Measurements from ENCODE around the gene PTPRG.

Gene PTPRG

GRCh38 chr3:61922118-61922517 lies 360.7 kb downstream of the PTPRG start:
- Histone ChIP-seq H3K4me1 (ENCODE audit: control insufficient read depth, insufficient read depth, low read length) (no peaks in the 10 kb centered on the region), H3K4me3 (ENCODE audit: low read length) (no peak overlapping the region), H3K36me3 (ENCODE audit: control insufficient read depth, insufficient read depth, low read length) (no peaks in the 10 kb centered on the region), H3K27me3 (ENCODE audit: control insufficient read depth, insufficient read depth, low read length) (no peaks in the 10 kb centered on the region), H3K9ac (ENCODE audit: low read length) (no peak overlapping the region), H3K9me3 (ENCODE audit: control insufficient read depth, low read length) (no peaks in the 10 kb centered on the region)

- Histone ChIP-seq H3K4me1 (ENCODE audit: control insufficient read depth, insufficient read depth, low read length) (peaks cover 3% of the 10 kb centered on the region), H3K9ac (ENCODE audit: low read length) (no peak overlapping the region)
These were observed 362.8 kb downstream of the PTPRG start for GRCh38 chr3:61924090-61924735.

GRCh38 chr3:61924991-61925390 lies 363.6 kb downstream of the PTPRG start:
- Histone ChIP-seq H3K9me3 (ENCODE audit: control insufficient read depth, low read length) (no peaks in the 10 kb centered on the region), H3K27me3 (ENCODE audit: control insufficient read depth, insufficient read depth, low read length) (no peaks in the 10 kb centered on the region), H3K36me3 (ENCODE audit: control insufficient read depth, insufficient read depth, low read length) (no peaks in the 10 kb centered on the region), H3K4me1 (ENCODE audit: control insufficient read depth, insufficient read depth, low read length) (peaks cover 3% of the 10 kb centered on the region), H3K9ac (ENCODE audit: low read length) (no peak overlapping the region), H3K4me3 (ENCODE audit: low read length) (no peak overlapping the region)

More at GRCh38 chr3:61924090-61924735, 362.8 kb downstream of the PTPRG start:
- H3K9me3 ChIP-seq (ENCODE audit: control insufficient read depth, low read length): no peaks in the 10 kb centered on the region
- H3K4me3 ChIP-seq (ENCODE audit: low read length): no peak overlapping the region
- no peaks in the 10 kb centered on the region for H3K36me3 ChIP-seq (ENCODE audit: control insufficient read depth, insufficient read depth, low read length)
- no peaks in the 10 kb centered on the region for H3K27me3 ChIP-seq (ENCODE audit: control insufficient read depth, insufficient read depth, low read length)

- no peak overlapping the region for H3K4me3 ChIP-seq (ENCODE audit: low read length)
- no peaks in the 10 kb centered on the region for H3K27me3 ChIP-seq (ENCODE audit: control insufficient read depth, insufficient read depth, low read length)
- H3K9ac ChIP-seq (ENCODE audit: low read length): no peak overlapping the region
- no peaks in the 10 kb centered on the region for H3K9me3 ChIP-seq (ENCODE audit: control insufficient read depth, low read length)
- no peaks in the 10 kb centered on the region for H3K36me3 ChIP-seq (ENCODE audit: control insufficient read depth, insufficient read depth, low read length)
- H3K4me1 ChIP-seq (ENCODE audit: control insufficient read depth, insufficient read depth, low read length): peaks cover 3% of the 10 kb centered on the region
These were observed 364.4 kb downstream of the PTPRG start for GRCh38 chr3:61925721-61926120.

- Histone ChIP-seq H3K27me3 (ENCODE audit: control insufficient read depth, insufficient read depth, low read length) (no peaks in the 10 kb centered on the region), H3K9ac (ENCODE audit: low read length) (no peak overlapping the region), H3K4me3 (ENCODE audit: low read length) (no peak overlapping the region), H3K4me1 (ENCODE audit: control insufficient read depth, insufficient read depth, low read length) (peaks cover 3% of the 10 kb centered on the region), H3K36me3 (ENCODE audit: control insufficient read depth, insufficient read depth, low read length) (no peaks in the 10 kb centered on the region), H3K9me3 (ENCODE audit: control insufficient read depth, low read length) (no peaks in the 10 kb centered on the region)
These were observed 365.6 kb downstream of the PTPRG start for GRCh38 chr3:61926923-61927322.

- Histone ChIP-seq H3K9ac (ENCODE audit: low read length) (no peak overlapping the region), H3K4me3 (ENCODE audit: low read length) (no peak overlapping the region), H3K36me3 (ENCODE audit: control insufficient read depth, insufficient read depth, low read length) (no peaks in the 10 kb centered on the region), H3K9me3 (ENCODE audit: control insufficient read depth, low read length) (no peaks in the 10 kb centered on the region), H3K4me1 (ENCODE audit: control insufficient read depth, insufficient read depth, low read length) (peaks cover 3% of the 10 kb centered on the region), H3K27me3 (ENCODE audit: control insufficient read depth, insufficient read depth, low read length) (no peaks in the 10 kb centered on the region)
These were observed 366.0 kb downstream of the PTPRG start for GRCh38 chr3:61927332-61927731.

- Histone ChIP-seq H3K27me3 (ENCODE audit: control insufficient read depth, insufficient read depth, low read length) (no peaks in the 10 kb centered on the region), H3K9me3 (ENCODE audit: control insufficient read depth, low read length) (no peaks in the 10 kb centered on the region), H3K4me1 (ENCODE audit: control insufficient read depth, insufficient read depth, low read length) (peaks cover 3% of the 10 kb centered on the region), H3K36me3 (ENCODE audit: control insufficient read depth, insufficient read depth, low read length) (no peaks in the 10 kb centered on the region), H3K9ac (ENCODE audit: low read length) (no peak overlapping the region), H3K4me3 (ENCODE audit: low read length) (no peak overlapping the region)
These were observed 366.7 kb downstream of the PTPRG start for GRCh38 chr3:61928039-61928438.

GRCh38 chr3:61928776-61929314 lies 367.5 kb downstream of the PTPRG start:
- H3K27me3 ChIP-seq (ENCODE audit: control insufficient read depth, insufficient read depth, low read length): no peaks in the 10 kb centered on the region
- no peaks in the 10 kb centered on the region for H3K9me3 ChIP-seq (ENCODE audit: control insufficient read depth, low read length)
- H3K9ac ChIP-seq (ENCODE audit: low read length): no peak overlapping the region
- H3K4me3 ChIP-seq (ENCODE audit: low read length): no peak overlapping the region
- H3K36me3 ChIP-seq (ENCODE audit: control insufficient read depth, insufficient read depth, low read length): no peaks in the 10 kb centered on the region
- peaks cover 3% of the 10 kb centered on the region for H3K4me1 ChIP-seq (ENCODE audit: control insufficient read depth, insufficient read depth, low read length)

GRCh38 chr3:61929617-61930016 lies 368.2 kb downstream of the PTPRG start:
- Histone ChIP-seq H3K36me3 (ENCODE audit: control insufficient read depth, insufficient read depth, low read length) (no peaks in the 10 kb centered on the region), H3K27me3 (ENCODE audit: control insufficient read depth, insufficient read depth, low read length) (no peaks in the 10 kb centered on the region), H3K4me1 (ENCODE audit: control insufficient read depth, insufficient read depth, low read length) (peaks cover 3% of the 10 kb centered on the region), H3K9ac (ENCODE audit: low read length) (no peak overlapping the region), H3K9me3 (ENCODE audit: control insufficient read depth, low read length) (no peaks in the 10 kb centered on the region), H3K4me3 (ENCODE audit: low read length) (no peak overlapping the region)

GRCh38 chr3:61932499-61932898 lies 371.1 kb downstream of the PTPRG start:
- H3K4me1 ChIP-seq (ENCODE audit: control insufficient read depth, insufficient read depth, low read length): peaks cover 8% of the 10 kb centered on the region
- no peaks in the 10 kb centered on the region for H3K9me3 ChIP-seq (ENCODE audit: control insufficient read depth, low read length)
- H3K4me3 ChIP-seq (ENCODE audit: low read length): no peak overlapping the region
- H3K9ac ChIP-seq (ENCODE audit: low read length): no peak overlapping the region
- no peaks in the 10 kb centered on the region for H3K27me3 ChIP-seq (ENCODE audit: control insufficient read depth, insufficient read depth, low read length)
- no peaks in the 10 kb centered on the region for H3K36me3 ChIP-seq (ENCODE audit: control insufficient read depth, insufficient read depth, low read length)

GRCh38 chr3:61933798-61934504 lies 372.6 kb downstream of the PTPRG start:
- Histone ChIP-seq H3K9me3 (ENCODE audit: control insufficient read depth, low read length) (no peaks in the 10 kb centered on the region), H3K27me3 (ENCODE audit: control insufficient read depth, insufficient read depth, low read length) (no peaks in the 10 kb centered on the region), H3K4me1 (ENCODE audit: control insufficient read depth, insufficient read depth, low read length) (peaks cover 10% of the 10 kb centered on the region), H3K4me3 (ENCODE audit: low read length) (no peak overlapping the region), H3K9ac (ENCODE audit: low read length) (no peak overlapping the region), H3K36me3 (ENCODE audit: control insufficient read depth, insufficient read depth, low read length) (no peaks in the 10 kb centered on the region)

GRCh38 chr3:61934505-61934871 lies 373.1 kb downstream of the PTPRG start:
- Histone ChIP-seq H3K4me3 (ENCODE audit: low read length) (no peak overlapping the region), H3K9me3 (ENCODE audit: control insufficient read depth, low read length) (no peaks in the 10 kb centered on the region), H3K9ac (ENCODE audit: low read length) (no peak overlapping the region)

More at GRCh38 chr3:61934505-61934871, 373.1 kb downstream of the PTPRG start:
- Histone ChIP-seq H3K4me1 (ENCODE audit: control insufficient read depth, insufficient read depth, low read length) (peaks cover 14% of the 10 kb centered on the region), H3K27me3 (ENCODE audit: control insufficient read depth, insufficient read depth, low read length) (no peaks in the 10 kb centered on the region), H3K36me3 (ENCODE audit: control insufficient read depth, insufficient read depth, low read length) (no peaks in the 10 kb centered on the region)

Measured in mucosa of stomach (tissue), 1 donor.